ENCODE measurements around the gene SLC38A1.

GRCh38 chr12:46292754-46293402 is 24.0 kb upstream of the SLC38A1 start:
- no peak for TF ChIP-seq POLR2A (IDR thresholded peaks at IDR 0.05)
- TF ChIP-seq, protein P1, sequence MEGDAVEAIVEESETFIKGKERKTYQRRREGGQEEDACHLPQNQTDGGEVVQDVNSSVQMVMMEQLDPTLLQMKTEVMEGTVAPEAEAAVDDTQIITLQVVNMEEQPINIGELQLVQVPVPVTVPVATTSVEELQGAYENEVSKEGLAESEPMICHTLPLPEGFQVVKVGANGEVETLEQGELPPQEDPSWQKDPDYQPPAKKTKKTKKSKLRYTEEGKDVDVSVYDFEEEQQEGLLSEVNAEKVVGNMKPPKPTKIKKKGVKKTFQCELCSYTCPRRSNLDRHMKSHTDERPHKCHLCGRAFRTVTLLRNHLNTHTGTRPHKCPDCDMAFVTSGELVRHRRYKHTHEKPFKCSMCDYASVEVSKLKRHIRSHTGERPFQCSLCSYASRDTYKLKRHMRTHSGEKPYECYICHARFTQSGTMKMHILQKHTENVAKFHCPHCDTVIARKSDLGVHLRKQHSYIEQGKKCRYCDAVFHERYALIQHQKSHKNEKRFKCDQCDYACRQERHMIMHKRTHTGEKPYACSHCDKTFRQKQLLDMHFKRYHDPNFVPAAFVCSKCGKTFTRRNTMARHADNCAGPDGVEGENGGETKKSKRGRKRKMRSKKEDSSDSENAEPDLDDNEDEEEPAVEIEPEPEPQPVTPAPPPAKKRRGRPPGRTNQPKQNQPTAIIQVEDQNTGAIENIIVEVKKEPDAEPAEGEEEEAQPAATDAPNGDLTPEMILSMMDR (IDR thresholded peaks at IDR 0.05) = peak in 1 of 6 experiments; percentile 6
